G401 (cell line): ENCODE data around the gene C1QL4. TPM values are rescaled to one million over a fixed set of nuclear protein-coding genes. Genes with fewer than 3 reads are reported as not detected.
"Not testable (repeated sequence)": the region's sequence is repeated elsewhere in the genome, so short reads cannot be mapped to it uniquely, and the experiment has no call there.

Experiments used
- DNase-seq: peaks from one replicate; pipeline ENCODE4 v3.0.0-alpha.2; 2015; ENCODE audit warnings: low spot score
- in situ Hi-C: cut with HindIII; loops from 2 replicates; pipeline ENCODE4 v1.10.0; 2016; ENCODE audit warnings: low sequenced_read_pairs, mixed read lengths
- total RNA-seq: library from RNA; depleted of rRNA; stranded (reverse); fragments of >200 nt; shearing (Covaris generic); gene quantifications from 2 replicates; pipeline ENCODE4 v1.2.3, GENCODE V29; 2014; rRNA removed

Gene C1QL4
- 9.7 and 16.4 TPM in 2 replicates for total RNA-seq

GRCh38 chr12:49336645-49337584 lies at the start of gene C1QL4:
TSS of gene C1QL4 (minus strand) at chr12:49337188. CDS start at chr12:49336477, 711 bp downstream.
- DNase-seq = peak; percentile 52
- in situ Hi-C loops = no loop called here

- DNase-seq, in situ Hi-C loops: not testable (repeated sequence)
Observed at GRCh38 chr12:49380184-49380583, 43.2 kb upstream of the C1QL4 start.

- DNase-seq = no peak
- in situ Hi-C loops = no loop called here
Observed at GRCh38 chr12:49377386-49377785, 40.4 kb upstream of the C1QL4 start.

- in situ Hi-C loops = no loop called here
- DNase-seq = no peak
Observed at GRCh38 chr12:49375406-49375805, 38.4 kb upstream of the C1QL4 start.

- in situ Hi-C loops = loop anchor here (25.0 kb wide), 1 partner anchor 142 kb away; no protein-coding TSS in a partner anchor
- no peak for DNase-seq
Observed at GRCh38 chr12:49370539-49370938, 33.6 kb upstream of the C1QL4 start.

- DNase-seq = no peak
- in situ Hi-C loops = loop anchor here (25.0 kb wide), 1 partner anchor 143 kb away; no protein-coding TSS in a partner anchor
Observed at GRCh38 chr12:49369411-49370145, 32.6 kb upstream of the C1QL4 start.

GRCh38 chr12:49368240-49368600 lies 31.2 kb upstream of the C1QL4 start:
- peak; percentile 55 for DNase-seq
- in situ Hi-C loops = loop anchor here (25.0 kb wide), 1 partner anchor 144 kb away; no protein-coding TSS in a partner anchor

GRCh38 chr12:49367381-49368239 lies 30.6 kb upstream of the C1QL4 start, which contains the start of gene SPATS2:
TSS of gene SPATS2 (plus strand) at chr12:49367462. CDS start at chr12:49461013, 93,551 bp downstream.
- in situ Hi-C loops = loop anchor here (25.0 kb wide), 1 partner anchor 145 kb away; no protein-coding TSS in a partner anchor
- DNase-seq = peak; percentile 59

- in situ Hi-C loops = loop anchor here (25.0 kb wide), 1 partner anchor 145 kb away; no protein-coding TSS in a partner anchor
- DNase-seq = peak; percentile 85
Observed at GRCh38 chr12:49366652-49367380, 29.8 kb upstream of the C1QL4 start.

- in situ Hi-C loops = loop anchor here (25.0 kb wide), 1 partner anchor 146 kb away; no protein-coding TSS in a partner anchor
- no peak for DNase-seq
Observed at GRCh38 chr12:49366096-49366651, 29.2 kb upstream of the C1QL4 start.

- DNase-seq = no peak
- in situ Hi-C loops = loop anchor here (25.0 kb wide), 1 partner anchor 147 kb away; no protein-coding TSS in a partner anchor
Observed at GRCh38 chr12:49365542-49365941, 28.6 kb upstream of the C1QL4 start.

- DNase-seq = no peak
- in situ Hi-C loops = loop anchor here (25.0 kb wide), 1 partner anchor 147 kb away; no protein-coding TSS in a partner anchor
Observed at GRCh38 chr12:49364989-49365388, 28.0 kb upstream of the C1QL4 start.

GRCh38 chr12:49362077-49362476 lies 25.1 kb upstream of the C1QL4 start:
- no peak for DNase-seq
- in situ Hi-C loops = loop anchor here (25.0 kb wide), 1 partner anchor 150 kb away; no protein-coding TSS in a partner anchor

- DNase-seq = no peak
- in situ Hi-C loops = loop anchor here (25.0 kb wide), 1 partner anchor 153 kb away; no protein-coding TSS in a partner anchor
Observed at GRCh38 chr12:49359671-49360070, 22.7 kb upstream of the C1QL4 start.

GRCh38 chr12:49358483-49359141 lies 21.6 kb upstream of the C1QL4 start:
- in situ Hi-C loops = loop anchor here (25.0 kb wide), 1 partner anchor 154 kb away; no protein-coding TSS in a partner anchor
- peak; percentile 79 for DNase-seq

- in situ Hi-C loops = loop anchor here (25.0 kb wide), 1 partner anchor 155 kb away; no protein-coding TSS in a partner anchor
- DNase-seq = no peak
Observed at GRCh38 chr12:49357103-49357678, 20.2 kb upstream of the C1QL4 start.
